Measurements from ENCODE around the gene ANGEL1. TPM values are rescaled to one million over a fixed set of nuclear protein-coding genes. Genes with fewer than 3 reads are reported as not detected.

The ANGEL1 gene, protein sequence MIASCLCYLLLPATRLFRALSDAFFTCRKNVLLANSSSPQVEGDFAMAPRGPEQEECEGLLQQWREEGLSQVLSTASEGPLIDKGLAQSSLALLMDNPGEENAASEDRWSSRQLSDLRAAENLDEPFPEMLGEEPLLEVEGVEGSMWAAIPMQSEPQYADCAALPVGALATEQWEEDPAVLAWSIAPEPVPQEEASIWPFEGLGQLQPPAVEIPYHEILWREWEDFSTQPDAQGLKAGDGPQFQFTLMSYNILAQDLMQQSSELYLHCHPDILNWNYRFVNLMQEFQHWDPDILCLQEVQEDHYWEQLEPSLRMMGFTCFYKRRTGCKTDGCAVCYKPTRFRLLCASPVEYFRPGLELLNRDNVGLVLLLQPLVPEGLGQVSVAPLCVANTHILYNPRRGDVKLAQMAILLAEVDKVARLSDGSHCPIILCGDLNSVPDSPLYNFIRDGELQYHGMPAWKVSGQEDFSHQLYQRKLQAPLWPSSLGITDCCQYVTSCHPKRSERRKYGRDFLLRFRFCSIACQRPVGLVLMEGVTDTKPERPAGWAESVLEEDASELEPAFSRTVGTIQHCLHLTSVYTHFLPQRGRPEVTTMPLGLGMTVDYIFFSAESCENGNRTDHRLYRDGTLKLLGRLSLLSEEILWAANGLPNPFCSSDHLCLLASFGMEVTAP
- 7.3 TPM for polyA plus RNA-seq (2013, experiment 1 of 2; ENCODE audit: insufficient read length)
- 7.5 TPM for polyA plus RNA-seq (2013, experiment 2 of 2; ENCODE audit: insufficient read length)

DNA sequence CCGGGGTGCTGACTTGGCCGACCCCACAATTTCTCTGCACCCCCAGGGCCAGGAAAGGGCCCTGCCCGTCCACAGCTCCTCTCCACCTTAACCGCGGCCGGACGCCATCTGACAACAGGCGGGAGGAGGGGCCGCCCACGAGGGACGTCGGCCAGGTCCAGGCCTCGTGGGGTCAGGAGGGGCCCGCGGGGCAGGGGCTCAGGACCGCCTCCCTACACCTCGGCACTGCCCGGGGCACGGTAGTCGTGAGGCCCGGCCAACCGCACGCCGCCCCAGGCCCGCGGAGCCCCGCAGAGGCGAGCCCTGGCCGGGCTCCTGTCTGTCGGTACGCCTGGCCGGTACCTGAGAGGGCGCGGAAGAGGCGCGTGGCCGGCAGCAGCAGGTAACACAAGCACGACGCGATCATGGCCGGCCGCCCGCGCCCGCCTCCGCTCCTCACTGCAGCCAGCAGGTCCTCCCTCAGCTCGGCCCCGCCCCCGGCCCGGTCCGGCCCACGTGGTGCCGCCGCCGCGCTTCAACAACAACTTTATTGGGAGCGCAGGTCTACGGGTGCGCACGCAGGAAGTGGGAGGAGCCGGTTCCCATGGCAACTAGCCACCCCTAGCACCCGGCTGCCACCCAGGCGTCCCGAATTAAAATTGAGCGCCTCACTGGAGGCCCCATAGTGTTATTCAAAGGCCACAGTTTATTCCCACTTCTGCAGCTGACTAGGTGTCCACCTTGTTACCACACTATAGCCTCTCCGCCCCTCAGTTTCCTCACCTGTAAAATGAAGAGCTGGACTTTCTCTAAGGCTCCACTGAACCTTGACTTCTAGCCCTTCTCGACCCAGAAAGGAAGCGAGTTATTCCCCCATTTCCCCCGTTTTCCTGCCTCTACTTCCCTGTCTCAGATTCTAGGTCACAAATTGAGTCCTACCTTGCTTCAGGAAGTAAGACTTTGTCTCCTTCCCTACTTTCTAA, at the start of gene ANGEL1:
Gene ANGEL1 (minus strand): TSS at position 461 of the 962 bp plus-strand sequence. CDS start 55 bp downstream, at position 406.
- DNase-seq = peak; percentile 95

DNA sequence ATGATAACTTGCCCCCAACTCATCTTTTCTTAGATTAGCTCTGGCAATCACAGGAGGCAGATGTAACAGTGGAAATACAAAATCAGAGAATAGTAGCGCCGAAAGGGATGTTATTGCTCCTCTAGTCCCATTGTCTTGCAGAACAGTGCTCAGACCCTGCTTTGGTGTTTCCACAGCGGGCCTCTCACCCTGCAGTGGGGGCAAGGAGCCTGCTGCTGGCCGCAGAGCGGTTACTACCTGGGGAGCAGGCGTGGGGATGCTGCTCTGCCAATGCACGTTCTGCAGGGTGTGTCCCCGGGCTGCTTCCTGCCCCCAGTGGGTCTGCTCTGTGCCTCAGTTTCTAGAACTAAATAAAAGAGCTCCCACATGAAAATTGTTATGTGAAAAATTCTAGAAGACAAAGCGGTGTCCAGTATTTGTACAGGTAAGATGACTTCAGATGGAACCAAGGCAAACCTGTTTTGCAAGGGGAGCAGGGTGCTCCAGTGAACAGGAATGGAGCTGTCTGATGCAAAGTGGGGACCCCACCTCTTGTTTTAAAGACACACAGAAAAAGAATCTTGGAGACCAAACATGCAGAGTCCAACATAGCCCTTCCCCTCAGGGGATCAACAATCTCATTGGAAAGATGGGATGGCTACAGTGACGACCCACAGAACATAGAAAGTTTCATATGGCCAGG, 49.0 kb upstream of the ANGEL1 start:
- DNase-seq = no peak

DNA sequence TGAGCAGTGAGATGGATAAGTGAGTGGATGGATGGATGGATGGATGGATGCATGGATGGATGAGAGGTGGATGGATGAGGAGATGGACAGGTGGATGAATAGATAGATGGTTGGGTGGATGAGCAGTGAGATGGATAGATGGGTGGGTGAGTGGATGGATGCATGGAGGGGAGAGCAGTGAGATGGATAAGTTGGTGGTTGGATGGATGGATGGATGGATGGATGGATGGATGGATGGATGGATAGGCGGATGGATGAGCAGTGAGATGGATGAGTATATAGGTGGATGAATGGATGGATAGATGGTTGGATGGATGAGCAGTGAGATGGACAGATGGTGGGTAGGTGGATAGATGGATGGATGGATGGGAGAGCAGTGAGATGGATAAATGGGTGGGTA, 44.1 kb upstream of the ANGEL1 start:
- DNase-seq = no peak

DNA sequence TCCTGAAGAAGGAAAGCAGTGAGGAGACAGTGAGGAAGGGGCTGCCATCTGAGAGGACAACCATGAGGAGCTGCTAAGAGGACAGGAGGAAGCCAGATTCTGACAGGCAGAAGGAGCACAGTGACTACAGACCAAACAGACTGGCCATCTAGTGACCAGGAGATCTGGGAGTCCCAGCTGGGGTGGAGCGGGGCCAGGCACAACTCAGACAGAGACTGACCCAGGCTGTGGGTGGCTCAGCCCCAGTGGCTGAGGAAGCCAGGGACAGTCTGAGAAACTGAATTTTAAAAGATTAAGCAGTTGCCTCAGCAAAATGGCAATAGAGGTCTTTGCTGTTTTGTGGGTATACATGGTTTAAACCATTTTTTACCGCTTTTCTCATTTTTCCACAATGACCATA, 42.4 kb upstream of the ANGEL1 start:
- no peak for DNase-seq

DNA sequence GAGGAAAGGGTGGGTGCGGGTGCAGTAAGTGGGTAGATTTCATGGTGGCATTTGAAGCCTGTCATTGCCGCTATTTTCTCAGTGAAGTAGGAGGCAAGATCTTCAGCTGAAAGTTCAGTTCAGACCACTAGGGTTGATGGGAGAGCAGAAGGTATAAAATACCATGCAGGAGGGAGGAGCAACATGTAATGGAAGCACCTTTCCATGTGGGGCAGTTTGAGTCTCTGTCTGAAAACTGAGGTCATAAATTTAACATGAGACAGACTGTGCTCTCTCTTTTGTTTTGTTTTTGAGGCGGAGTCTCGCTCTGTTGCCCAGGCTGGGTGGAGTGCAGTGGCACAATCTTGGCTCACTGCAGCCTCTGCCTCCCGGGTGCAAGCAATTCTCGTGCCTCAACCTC, 36.2 kb upstream of the ANGEL1 start:
- DNase-seq = no peak

DNA sequence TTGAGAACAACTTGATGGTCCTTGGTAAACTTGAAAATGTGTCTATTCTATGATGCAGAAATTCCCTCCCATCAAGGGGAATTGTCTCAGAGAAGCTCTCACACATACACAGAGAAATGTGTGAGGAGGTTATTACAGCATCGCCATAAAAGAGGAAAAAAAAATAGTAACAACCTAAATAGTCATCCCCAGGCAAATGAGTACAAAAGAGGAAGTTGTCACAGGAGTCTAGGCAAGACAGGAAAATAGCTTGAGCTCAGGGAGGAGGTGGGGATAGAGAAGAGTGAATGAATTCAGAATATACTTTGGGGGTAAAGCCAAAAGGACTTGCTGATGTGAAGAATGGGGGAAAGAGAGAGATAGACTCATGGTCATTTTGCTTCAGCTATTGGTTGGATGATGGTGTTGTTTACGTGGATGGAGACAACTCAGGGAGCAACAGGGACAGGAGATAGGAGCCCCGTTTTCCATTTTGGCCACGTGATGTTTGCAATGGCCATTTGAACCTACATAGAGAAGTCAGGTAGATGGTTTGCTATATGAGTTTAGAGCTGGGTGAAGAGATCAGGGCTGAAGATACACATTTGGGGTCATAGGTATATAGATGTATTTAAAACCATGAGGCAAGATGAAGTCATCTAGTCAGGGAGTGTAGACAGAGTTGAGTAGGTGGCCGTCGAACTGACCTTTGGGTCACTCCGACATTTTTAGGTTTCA, 33.8 kb upstream of the ANGEL1 start:
- no peak for DNase-seq

DNA sequence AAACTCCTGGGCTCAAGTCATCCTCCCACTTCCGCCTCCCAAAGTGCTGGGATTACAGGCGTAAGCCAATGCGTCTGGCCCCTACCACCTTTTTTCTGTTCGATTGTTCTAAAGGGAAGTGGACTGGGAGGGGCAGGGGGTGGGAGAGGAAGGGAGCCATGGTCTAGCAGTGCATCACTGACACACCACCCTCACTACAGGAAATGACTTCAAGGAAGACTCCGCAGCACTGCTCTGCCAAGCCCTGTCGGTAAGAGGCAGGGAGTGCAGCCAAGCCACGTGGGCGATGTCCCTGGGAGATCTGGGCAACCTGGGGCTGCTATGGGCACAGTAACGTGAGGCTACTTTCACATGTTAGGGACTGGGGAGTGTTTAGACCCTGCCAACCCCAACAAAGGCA, 31.5 kb upstream of the ANGEL1 start:
- DNase-seq = peak; percentile 20

DNA sequence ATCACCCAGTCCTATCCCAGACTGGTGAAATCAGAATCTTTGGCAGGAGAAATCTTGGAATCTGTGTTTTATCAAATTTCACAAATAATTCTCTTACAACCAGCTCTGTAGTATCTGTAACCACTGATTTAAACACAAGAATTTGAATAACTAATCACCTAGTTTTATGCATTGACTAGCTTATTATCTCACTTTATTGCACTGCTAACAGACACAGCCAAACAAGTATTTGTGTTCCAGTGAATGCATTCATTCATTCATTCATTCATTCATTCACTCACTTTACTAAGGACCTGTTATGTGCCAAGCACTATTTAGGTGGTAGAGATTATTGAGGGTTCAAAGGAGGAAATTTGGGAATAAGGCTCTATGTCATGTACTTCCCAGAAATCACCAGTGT, 29.7 kb upstream of the ANGEL1 start:
- DNase-seq = no peak

DNA sequence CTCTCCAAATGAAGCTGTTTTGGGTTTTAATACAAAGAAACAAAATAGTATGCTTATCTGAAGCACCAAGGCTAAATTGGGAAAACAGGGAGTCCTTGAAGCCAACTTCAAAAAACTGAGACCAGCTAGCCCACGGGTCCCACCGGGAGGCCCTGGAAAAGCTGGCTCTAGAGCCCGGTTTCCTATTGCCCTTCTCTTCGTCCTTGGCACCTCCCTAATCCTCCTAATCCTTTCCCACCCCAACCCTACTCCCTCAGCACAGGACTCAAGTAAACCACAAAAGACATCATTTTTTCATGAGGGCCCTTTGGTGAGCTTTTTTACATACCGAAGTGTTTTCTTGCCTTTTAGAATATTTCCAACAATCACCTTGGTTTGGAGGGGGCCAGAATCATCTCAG, 24.8 kb upstream of the ANGEL1 start:
- DNase-seq = no peak

DNA sequence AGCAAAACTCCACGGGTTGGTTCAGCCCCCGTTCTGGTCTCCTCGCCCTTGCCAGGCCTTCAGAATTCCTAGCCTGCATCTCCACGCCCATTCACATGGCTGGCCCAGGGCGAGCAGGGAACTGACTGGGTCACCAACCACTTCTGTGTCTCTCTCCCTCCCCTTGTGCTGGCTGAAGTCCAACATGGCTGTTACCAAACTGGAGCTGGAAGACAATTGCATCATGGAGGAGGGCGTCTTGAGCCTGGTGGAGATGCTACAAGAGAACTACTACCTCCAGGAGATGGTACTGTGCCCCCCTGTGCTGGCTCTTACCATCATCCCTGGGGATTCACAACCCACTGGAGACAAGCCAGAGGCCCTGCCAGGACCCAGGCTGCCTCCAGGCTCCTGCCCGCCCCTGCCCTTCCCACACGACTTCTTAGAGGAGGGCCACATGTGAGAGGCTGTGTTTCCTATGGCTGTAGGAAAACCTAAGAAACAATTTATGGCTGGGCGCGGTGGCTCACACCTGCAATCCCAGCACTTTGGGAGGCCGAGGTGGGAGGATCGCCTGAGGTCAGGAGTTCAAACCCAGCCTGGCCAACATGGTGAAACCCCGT, 23.4 kb upstream of the ANGEL1 start:
- peak; percentile 17 for DNase-seq

DNA sequence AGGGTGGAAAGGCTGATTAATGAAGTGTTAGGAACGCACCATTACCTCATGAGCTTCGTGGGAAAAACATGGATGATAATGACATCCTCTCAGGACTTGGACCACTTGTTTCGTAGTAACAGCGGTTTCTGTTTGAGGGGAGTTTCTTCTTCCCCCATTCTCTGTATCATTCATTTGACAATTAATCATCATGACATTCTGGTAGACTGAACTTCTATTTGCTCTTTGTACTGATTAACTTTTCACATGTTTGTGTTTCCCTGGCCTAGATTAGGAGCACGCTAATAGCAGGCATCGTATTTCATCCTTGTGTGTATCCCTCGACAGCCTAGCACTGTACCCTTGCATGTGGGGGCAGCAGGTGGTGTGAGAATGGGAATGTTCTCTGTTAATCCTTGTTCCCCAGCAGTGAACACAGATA, 21.6 kb upstream of the ANGEL1 start:
- DNase-seq = no peak

DNA sequence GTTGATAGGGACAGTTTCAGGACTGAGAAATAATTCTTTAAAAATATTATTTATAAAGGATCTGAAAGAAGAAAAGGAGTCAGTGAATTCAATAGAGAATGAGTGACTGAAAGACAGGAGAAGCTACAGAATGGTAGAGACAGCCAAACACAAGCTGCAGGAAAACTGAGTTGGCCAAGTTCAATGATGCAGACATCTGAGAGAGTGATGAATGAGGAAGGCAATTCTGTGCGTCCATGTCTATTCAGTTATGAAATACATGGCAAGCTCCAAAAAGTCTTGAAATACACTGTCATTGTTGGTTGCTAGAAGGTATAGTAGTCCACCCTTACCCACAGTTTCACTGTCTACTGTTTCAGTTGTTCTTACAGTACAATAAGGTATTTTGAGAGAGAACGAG, 20.3 kb upstream of the ANGEL1 start:
- DNase-seq = no peak

DNA sequence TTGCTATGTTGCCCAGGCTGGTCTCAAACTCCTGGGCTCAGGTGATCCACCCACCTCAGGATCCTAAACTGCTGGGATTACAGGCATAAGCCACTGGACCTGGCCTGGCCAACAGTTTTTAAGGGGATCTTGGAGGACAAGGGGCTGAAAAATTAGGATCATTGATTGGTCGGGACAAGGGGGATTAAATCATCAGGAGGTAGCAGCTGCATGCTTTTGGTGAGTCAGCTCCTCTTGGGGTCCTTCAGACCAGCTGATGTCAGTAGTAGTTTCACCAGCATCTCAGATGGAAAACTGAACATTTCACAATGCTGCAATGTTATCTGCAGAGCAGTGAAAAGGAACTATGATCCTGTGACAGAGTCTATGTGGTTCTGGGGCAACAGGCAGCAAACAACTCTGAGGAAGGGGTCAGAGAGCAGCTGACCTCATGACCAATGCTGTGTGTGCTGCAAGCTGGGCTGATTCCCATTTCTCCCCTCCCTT, 19.9 kb upstream of the ANGEL1 start:
- DNase-seq = no peak

DNA sequence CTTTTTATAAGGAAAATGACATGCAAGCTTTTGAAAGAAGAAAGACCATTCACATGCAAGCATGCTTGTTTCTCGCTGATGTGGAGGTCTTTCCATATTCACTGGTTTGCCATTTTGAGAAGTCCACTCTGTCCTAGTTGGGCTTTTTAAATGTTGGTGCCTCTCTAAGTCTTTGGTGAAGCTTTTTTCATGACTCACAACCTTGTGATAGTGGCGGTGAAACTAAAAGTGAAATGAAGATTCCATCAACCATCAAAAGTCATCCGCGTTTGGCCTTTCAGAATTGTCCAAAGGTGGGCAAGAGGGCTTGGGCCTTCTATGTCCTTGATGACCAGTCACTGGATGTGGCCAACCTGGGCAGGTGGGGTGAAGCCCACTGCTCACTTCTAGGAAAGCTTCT, 17.9 kb upstream of the ANGEL1 start:
- no peak for DNase-seq

DNA sequence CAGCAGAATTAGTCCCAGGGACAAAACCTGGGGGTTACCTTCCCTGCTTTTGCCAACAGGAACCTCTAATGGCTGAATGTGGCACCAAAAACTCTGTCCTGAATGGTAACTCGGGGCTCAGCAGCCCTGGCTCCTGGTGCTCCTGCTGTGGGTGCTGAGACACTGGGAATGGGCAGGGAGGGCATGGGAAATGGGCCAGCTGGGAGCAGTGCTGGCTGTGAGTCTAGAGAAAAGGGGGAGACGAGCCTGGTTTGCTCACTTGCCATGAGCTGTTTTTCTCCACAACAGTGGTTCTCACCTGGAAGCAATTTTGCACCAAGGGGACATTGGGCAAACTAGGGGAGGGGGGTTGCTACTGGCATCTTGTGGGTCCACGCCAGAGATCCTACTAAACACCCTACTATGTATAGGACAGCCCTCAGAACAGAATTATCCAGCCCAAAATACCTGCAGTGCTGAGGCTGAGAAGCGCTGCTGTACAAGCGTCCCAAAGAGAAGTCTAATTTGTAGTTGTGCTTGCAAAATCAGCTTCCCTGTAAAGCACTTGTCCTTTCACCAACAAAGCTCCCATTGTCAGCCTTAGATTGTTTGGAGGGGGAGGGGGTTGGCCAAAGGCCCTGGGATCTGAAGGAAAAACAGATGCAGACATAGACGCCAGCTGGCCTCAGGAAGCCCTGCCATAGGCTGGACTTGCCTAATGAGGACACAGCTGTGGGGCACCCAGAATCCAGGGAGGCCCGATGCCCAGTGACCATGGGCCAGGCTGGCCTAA, 17.2 kb upstream of the ANGEL1 start:
- no peak for DNase-seq

DNA sequence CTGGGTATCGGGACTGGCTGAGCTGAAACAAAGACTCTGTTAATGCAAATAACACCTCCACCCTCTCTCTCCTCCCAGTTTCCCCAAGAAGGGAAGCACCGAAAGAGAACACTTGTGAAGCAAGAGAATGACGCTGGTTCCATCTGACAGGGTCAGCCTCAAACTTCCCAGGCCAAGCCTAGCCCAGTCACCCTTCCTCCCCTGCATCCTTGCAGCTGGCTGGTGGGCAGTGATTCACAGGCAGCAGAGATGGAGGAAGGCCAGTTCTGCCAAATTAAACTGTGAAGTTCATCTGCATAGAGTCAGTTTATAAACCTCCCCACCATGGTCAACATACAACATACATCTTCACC, 16.3 kb upstream of the ANGEL1 start:
- no peak for DNase-seq

DNA sequence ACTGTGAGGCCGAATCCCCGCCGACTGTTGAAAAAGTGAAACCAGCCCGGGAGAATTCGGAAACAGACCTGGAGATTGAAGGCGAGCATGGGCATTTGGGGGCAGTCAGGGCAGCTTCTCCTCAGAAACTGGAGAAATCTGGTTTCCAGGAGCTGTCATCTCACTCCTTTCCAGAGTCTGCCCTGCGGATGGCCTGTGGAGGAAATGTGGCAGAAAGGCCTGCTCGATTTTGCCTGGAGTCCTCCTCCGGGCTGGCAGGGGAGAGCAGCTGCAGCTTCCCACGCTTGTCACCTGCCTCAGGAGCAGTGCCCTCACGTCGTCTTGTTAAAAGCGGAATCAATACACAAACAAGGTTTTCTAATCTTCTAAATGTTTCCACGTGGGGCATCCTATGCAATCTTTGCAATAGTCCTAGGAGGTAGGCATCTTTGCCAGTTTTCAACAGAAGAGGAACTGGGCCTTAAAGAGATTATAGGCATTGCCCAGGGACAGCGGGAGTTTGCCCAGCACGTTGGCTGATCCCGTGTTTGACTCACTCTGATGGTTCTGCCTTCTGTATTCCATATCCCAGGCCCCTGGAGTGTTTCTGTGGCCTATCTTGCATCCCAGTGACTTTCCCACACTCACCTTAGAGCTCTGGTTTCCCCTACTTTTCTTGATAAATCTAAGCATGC, 15.8 kb upstream of the ANGEL1 start:
- DNase-seq = no peak

DNA sequence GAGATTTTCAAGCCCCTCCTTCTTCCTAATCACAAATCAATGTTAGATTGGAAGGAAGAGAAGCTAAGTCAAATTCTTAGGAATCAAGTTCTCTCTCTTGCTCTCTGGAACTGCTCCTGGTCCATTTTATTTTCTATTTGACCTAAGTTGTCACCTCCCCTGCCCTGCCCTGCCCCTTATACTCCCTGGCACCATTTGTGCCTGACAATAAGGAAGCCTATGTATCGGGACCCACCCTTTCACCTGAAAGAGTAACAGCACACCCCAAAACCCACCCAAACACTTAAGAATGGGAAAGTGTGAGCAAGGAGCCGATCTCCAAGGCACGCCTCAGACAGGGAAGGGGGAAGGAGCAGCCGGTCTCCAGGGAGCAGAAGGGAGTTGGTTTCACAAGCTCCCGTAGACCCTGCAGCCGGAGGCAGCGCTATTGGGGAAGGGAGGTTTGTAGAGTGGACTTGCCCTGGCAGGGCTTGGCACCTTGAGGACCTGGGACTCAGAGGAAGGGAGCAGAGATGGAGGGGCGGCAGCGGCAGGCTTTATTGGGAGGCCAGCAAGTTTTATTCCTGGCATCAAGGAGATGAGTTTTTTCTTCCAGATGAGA, 15.1 kb upstream of the ANGEL1 start:
- no peak for DNase-seq

DNA sequence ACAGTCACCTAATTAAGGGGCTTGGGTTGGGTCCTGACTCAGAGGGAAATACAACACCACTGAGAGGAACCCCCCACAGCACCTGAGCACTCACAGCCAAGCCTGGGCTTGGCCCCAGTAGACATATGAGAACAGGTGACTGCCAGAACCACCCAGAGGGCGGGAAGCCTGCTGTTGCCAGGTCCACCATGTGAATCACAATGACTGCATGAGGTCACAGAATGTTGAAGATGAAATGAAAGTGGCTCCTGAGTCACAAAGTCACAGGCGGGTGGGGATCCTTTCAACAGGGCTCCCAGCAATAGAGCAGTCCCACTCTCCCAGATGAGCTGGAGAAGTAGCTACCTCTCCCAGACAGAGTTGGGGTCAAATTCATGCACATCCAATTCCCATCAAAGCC, 13.4 kb upstream of the ANGEL1 start, which contains the start of gene LRRC74A:
Gene LRRC74A (plus strand): TSS at position 287 of the 400 bp plus-strand sequence. CDS start 290 bp downstream, outside the sequence.
- no peak for DNase-seq
